K562 (cell line): ENCODE measurements around the gene STEAP3. TPM values are rescaled to one million over a fixed set of nuclear protein-coding genes. Genes with fewer than 3 reads are reported as not detected.

ENCODE experiments used
- ATAC-seq: fragments of 200-7000 bp; cut with Tn5 transposase; 3 replicates; pipeline ENCODE4 v1.9.1; 2020; ENCODE audit warnings: moderate library complexity
- BruUV-seq: library from RNA; stranded (reverse); fragments of 400-500 nt; replicated peaks from 2 replicates; lab custom pipeline; 2021; lab: Mats Ljungman, UMichigan
- CTCF ChIA-PET: fragments of 300-600 bp; formaldehyde crosslinking; extraction: SDS; loops from one replicate; lab custom pipeline; 2021; ENCODE audit warnings: low intra/inter-chr PET ratio; lab: Yijun Ruan, JAX
- POLR2A ChIA-PET: fragments of 300-600, 350-650 bp; sonication (Branson Sonifier 250); formaldehyde crosslinking; extraction: SDS; loops from one replicate; lab custom pipeline; 2021; ENCODE audit warnings: antibody characterized with exemption, inconsistent platforms; lab: Yijun Ruan, JAX
- DNase-seq, 4 experiments: peaks; one replicate each; pipeline versions ENCODE4 v3.0.0 to v3.0.0-alpha.2; 2011 to 2018; ENCODE audit warnings: low spot score in 3 of 4, mixed read lengths in 3 of 4; ENCODE audit errors: extremely low read depth in 1 of 4
- FAIRE-seq: peaks from 2 replicates; lab custom pipeline; 2011; peaks lifted over from hg19 to GRCh38; lab: Jason Lieb, UNC
- H2AFZ ChIP-seq: 2 replicates; pipeline ENCODE4 v1.6.0; 2011; ENCODE audit warnings: low read depth, low read length, control low read depth, inconsistent platforms
- H3K27ac ChIP-seq: fragments of 200-600 bp; 3 replicates; pipeline ENCODE4 v1.8.0; 2011; ENCODE audit warnings: low read depth, mild to moderate bottlenecking, control low read depth, inconsistent platforms, low read length, moderate library complexity, mixed read lengths; ENCODE audit errors: extremely low read depth
- H3K27me3 ChIP-seq, 2 experiments: fragments of 300-600 bp in 1 of 2; 2 replicates in 1 of 2; 3 replicates in 1 of 2; pipeline versions ENCODE4 v1.6.0 to v1.8.0; 2011; ENCODE audit warnings: inconsistent platforms in 2 of 2, low read length in 2 of 2, mild to moderate bottlenecking in 1 of 2, mixed read lengths in 1 of 2, moderate library complexity in 1 of 2; ENCODE audit not compliant: control insufficient read depth in 2 of 2, insufficient read depth in 2 of 2
- H3K36me3 ChIP-seq: fragments of 300-600 bp; 3 replicates; pipeline ENCODE4 v1.8.0; 2011; ENCODE audit warnings: mild to moderate bottlenecking, low read length, inconsistent platforms; ENCODE audit not compliant: control insufficient read depth, insufficient read depth
- H3K4me1 ChIP-seq, 2 experiments: fragments of 200-600 bp in 1 of 2; replicated peaks in 1 of 2; 2 replicates in 1 of 2; 3 replicates in 1 of 2; pipeline versions ENCODE4 v1.5.1 to v1.8.0; 2011; ENCODE audit warnings: inconsistent platforms in 2 of 2, low read length in 2 of 2, mild to moderate bottlenecking in 1 of 2, mixed read lengths in 1 of 2, moderate library complexity in 1 of 2; ENCODE audit not compliant: control insufficient read depth in 2 of 2, insufficient read depth in 2 of 2
- H3K4me2 ChIP-seq: 2 replicates; pipeline ENCODE4 v1.6.1; 2011; ENCODE audit warnings: low read length, control low read depth, inconsistent platforms, mixed read lengths; ENCODE audit not compliant: insufficient read depth
- H3K4me3 ChIP-seq: fragments of 200-600 bp; sonication (generic), shearing (Covaris generic); 2 replicates; pipeline ENCODE4 v1.5.1; 2016; ENCODE audit warnings: control low read depth, inconsistent platforms
- H3K79me2 ChIP-seq: fragments of 200-600 bp; 3 replicates; pipeline ENCODE4 v1.8.0; 2011; ENCODE audit warnings: low read length, inconsistent platforms; ENCODE audit not compliant: control insufficient read depth, insufficient read depth
- H3K9ac ChIP-seq, 2 experiments: 2 replicates each; pipeline versions ENCODE4 v1.6.0 to v1.6.1; 2011; ENCODE audit warnings: low read depth in 2 of 2, low read length in 2 of 2, control low read depth in 1 of 2, inconsistent platforms in 1 of 2, mild to moderate bottlenecking in 1 of 2, mixed read lengths in 1 of 2; ENCODE audit not compliant: insufficient read depth in 1 of 2
- H3K9me1 ChIP-seq: one replicate; pipeline ENCODE4 v1.6.0; 2011; ENCODE audit warnings: inconsistent platforms, mild to moderate bottlenecking, low read length, moderate library complexity; ENCODE audit not compliant: control insufficient read depth, insufficient read depth
- H3K9me3 ChIP-seq: replicated peaks from 2 replicates; pipeline ENCODE4 v1.5.1; 2011; ENCODE audit warnings: low read depth, low read length, inconsistent platforms; ENCODE audit not compliant: control insufficient read depth, insufficient read depth
- H4K20me1 ChIP-seq: replicated peaks from 2 replicates; pipeline ENCODE4 v1.6.1; 2011; ENCODE audit warnings: low read length, inconsistent platforms, mixed read lengths; ENCODE audit not compliant: control insufficient read depth, insufficient read depth
- CEBPG ChIP-seq, 3 experiments: fragments of 200-800 bp in 1 of 3; sonication (Bioruptor generic) in 1 of 3; sonication (generic) in 1 of 3; formaldehyde crosslinking in 1 of 3; IDR thresholded peaks in 2 of 3; conservative IDR thresholded peaks in 1 of 3; 2 replicates each; pipeline versions ENCODE4 v1.6.1 to v1.8.0; 2016 to 2022; ENCODE audit warnings: missing compliant biosample characterization in 2 of 3, missing genetic modification characterization in 2 of 3, mild to moderate bottlenecking in 1 of 3, missing genetic modification reagents in 1 of 3
- KLF1 ChIP-seq: fragments of 450-650 bp; IDR thresholded peaks from 2 replicates; pipeline ENCODE4 v1.6.1; 2016; ENCODE audit warnings: missing genetic modification characterization, missing compliant biosample characterization
- SMAD1 ChIP-seq: fragments of 150-350 bp; IDR thresholded peaks from 2 replicates; pipeline ENCODE4 v1.6.1; 2014; ENCODE audit warnings: low read length, low read depth; ENCODE audit not compliant: partially characterized antibody
- ZKSCAN8 ChIP-seq: fragments of 200-800 bp; sonication (Bioruptor generic); IDR thresholded peaks from 2 replicates; pipeline ENCODE4 v1.6.1; 2016; ENCODE audit warnings: missing genetic modification characterization, missing compliant biosample characterization
- ZNF121 ChIP-seq: sonication (generic); formaldehyde crosslinking; conservative IDR thresholded peaks from 2 replicates; pipeline ENCODE4 v1.8.0; 2022; ENCODE audit warnings: missing genetic modification reagents
- ZNF232 ChIP-seq: sonication (generic); formaldehyde crosslinking; IDR thresholded peaks from 2 replicates; pipeline ENCODE4 v1.8.0; 2022; ENCODE audit warnings: mild to moderate bottlenecking, missing genetic modification reagents
- ZNF347 ChIP-seq: fragments of 450-650 bp; formaldehyde crosslinking; IDR thresholded peaks from 2 replicates; pipeline ENCODE4 v1.4.0; 2020; ENCODE audit warnings: low read depth, mild to moderate bottlenecking, moderate library complexity
- WGBS: fragments of 100-300 bp; shearing (Covaris generic); methylation state at CpG from one replicate; pipeline ENCODE4 v1.1.6; 2016; ENCODE audit warnings: low coverage, mixed read lengths; ENCODE audit not compliant: insufficient coverage; ENCODE audit errors: missing lambda C conversion rate; 5-methylcytosine and 5-hydroxymethylcytosine counted together
- in situ Hi-C: fragments of 300-500 bp; cut with MboI; formaldehyde crosslinking; loops from 4 replicates; pipeline ENCODE4 v1.15.0; 2018; ENCODE audit warnings: inconsistent platforms, mixed read lengths
- intact Hi-C: fragments of 100-400 bp; cut with micrococcal nuclease; formaldehyde crosslinking; loops from 2 replicates; pipeline ENCODE4 v1.14.2; 2022
- polyA plus RNA-seq, 8 experiments: library from polyadenylated mRNA; depleted of rRNA in 4 of 8; stranded (reverse) in 5 of 8; unstranded in 3 of 8; fragments of >200 nt; fragmentation: Nextera tagmentation in 2 of 8; fragmentation: Illumina TruSeq in 1 of 8; extraction: Ambion mirVana in 2 of 8; extraction: Trizol in 1 of 8; gene quantifications; 2 replicates each; pipeline versions ENCODE4 v1.2.1 to v1.2.3, GENCODE V29; 2011 to 2014; ENCODE audit warnings: inconsistent platforms in 1 of 8, missing spikeins in 1 of 8
- total RNA-seq, 7 experiments: library from RNA; depleted of rRNA in 6 of 7; stranded (reverse); fragments of >200 nt in 6 of 7; fragmentation: Illumina TruSeq in 2 of 7; extraction: Trizol in 2 of 7; gene quantifications; 2 replicates each; pipeline versions ENCODE4 v1.2.1 to v1.2.3, GENCODE V29; 2011 to 2021; ENCODE audit warnings: low replicate concordance in 1 of 7
- TF ChIP-seq, protein P1 (sequence below), 2 experiments: fragments of 150-350 bp in 1 of 2; IDR thresholded peaks; 2 replicates each; pipeline ENCODE4 v1.6.1; 2012 to 2016; ENCODE audit warnings: low read depth in 2 of 2, low read length in 2 of 2, mild to moderate bottlenecking in 1 of 2, moderate library complexity in 1 of 2

Gene STEAP3
- total and polyA plus RNA-seq, 9 of the 15 experiments (the other 6 are each of a cell fraction or from before 2014, with no cell fraction given): 1.8 to 31.6 (median 9.0) TPM

DNA sequence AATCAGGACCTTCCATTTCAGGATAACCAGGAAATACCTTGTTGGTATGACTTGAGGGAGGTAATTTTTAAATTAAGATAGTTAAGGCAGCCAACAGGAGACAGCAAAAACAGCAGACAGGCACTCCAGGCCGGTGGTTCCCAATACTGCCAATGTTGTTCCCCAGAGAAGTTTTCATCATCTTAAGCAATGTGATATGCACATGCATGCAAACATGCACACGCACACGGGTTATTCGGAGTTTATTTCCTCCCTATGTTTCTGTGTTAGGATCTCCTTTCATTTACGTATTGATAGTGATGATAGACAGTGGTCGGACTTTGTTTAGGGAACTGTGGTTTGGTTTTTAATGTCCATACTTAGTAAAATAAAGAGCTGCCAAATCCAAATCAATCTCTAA, 55.3 kb downstream of the STEAP3 start:
- Histone ChIP-seq H3K27me3 (peaks cover 14 to 19% of the 10 kb centered on the region in 2 experiments; a peak in 3 of 5 replicates), H3K36me3 (no peaks in the 10 kb centered on the region), H3K4me3 (no peak overlapping the region), H3K4me1 (no peaks in the 10 kb centered on the region; a peak in 2 of 5 replicates), H2AFZ (no peak overlapping the region), H3K9me1 (no peaks in the 10 kb centered on the region), H3K79me2 (no peaks in the 10 kb centered on the region), H3K9ac (no peak overlapping the region), H4K20me1 (no peaks in the 10 kb centered on the region), H3K9me3 (no peaks in the 10 kb centered on the region), H3K4me2 (no peak overlapping the region), H3K27ac (no peak overlapping the region)
- intact Hi-C loops: no loop called here
- no peak for ATAC-seq
- ChIA-PET POLR2A (no interaction called here), CTCF (no interaction called here)
- no peak for DNase-seq
- TF ChIP-seq CEBPG (CRISPR knock-in tag; IDR thresholded peaks at IDR 0.05): no peak
- TF ChIP-seq CEBPG (tag; conservative IDR thresholded peaks at IDR 0.05 in 1 of 2, IDR thresholded peaks at IDR 0.05 in 1 of 2): no peak
- TF ChIP-seq SMAD1: no peak
- TF ChIP-seq ZNF121 (CRISPR knock-in tag): no peak
- no peak for TF ChIP-seq KLF1 (tag)
- TF ChIP-seq, protein P1, sequence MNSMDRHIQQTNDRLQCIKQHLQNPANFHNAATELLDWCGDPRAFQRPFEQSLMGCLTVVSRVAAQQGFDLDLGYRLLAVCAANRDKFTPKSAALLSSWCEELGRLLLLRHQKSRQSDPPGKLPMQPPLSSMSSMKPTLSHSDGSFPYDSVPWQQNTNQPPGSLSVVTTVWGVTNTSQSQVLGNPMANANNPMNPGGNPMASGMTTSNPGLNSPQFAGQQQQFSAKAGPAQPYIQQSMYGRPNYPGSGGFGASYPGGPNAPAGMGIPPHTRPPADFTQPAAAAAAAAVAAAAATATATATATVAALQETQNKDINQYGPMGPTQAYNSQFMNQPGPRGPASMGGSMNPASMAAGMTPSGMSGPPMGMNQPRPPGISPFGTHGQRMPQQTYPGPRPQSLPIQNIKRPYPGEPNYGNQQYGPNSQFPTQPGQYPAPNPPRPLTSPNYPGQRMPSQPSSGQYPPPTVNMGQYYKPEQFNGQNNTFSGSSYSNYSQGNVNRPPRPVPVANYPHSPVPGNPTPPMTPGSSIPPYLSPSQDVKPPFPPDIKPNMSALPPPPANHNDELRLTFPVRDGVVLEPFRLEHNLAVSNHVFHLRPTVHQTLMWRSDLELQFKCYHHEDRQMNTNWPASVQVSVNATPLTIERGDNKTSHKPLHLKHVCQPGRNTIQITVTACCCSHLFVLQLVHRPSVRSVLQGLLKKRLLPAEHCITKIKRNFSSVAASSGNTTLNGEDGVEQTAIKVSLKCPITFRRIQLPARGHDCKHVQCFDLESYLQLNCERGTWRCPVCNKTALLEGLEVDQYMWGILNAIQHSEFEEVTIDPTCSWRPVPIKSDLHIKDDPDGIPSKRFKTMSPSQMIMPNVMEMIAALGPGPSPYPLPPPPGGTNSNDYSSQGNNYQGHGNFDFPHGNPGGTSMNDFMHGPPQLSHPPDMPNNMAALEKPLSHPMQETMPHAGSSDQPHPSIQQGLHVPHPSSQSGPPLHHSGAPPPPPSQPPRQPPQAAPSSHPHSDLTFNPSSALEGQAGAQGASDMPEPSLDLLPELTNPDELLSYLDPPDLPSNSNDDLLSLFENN (IDR thresholded peaks at IDR 0.05; ENCODE audit: low read depth in 2 of 2, low read length in 2 of 2): no peak
- no peak for TF ChIP-seq ZKSCAN8 (CRISPR knock-in tag)
- no peak for TF ChIP-seq ZNF347 (CRISPR knock-in tag)
- TF ChIP-seq ZNF232: no peak
- FAIRE-seq: no peak
- whole genome bisulfite sequencing: 17% methylated on average over 6 of the region's 6 CpGs
- BruUV-seq: no TSS peak
- in situ Hi-C loops: loop anchor here (25.0 kb wide), 2 partner anchors 267 to 392 kb away; no protein-coding TSS in a partner anchor
